HG03095 (cell line): Measurements from ENCODE around the gene ARHGAP4.

Source experiments
- ATAC-seq: cut with Tn5 transposase; IDR thresholded peaks from one replicate; pipeline ENCODE4 v1.9.1; 2021; ENCODE audit warnings: moderate library complexity; ENCODE audit not compliant: unreplicated experiment

Gene ARHGAP4

GRCh38 chrX:153928846-153929245 is 2.8 kb upstream of the ARHGAP4 start:
- ATAC-seq = no peak

GRCh38 chrX:153927922-153928760 is 2.1 kb upstream of the ARHGAP4 start:
- peak; percentile 63 for ATAC-seq

- no peak for ATAC-seq
Measured at GRCh38 chrX:153927672-153927921, 1.5 kb upstream of the ARHGAP4 start.

- ATAC-seq = peak; percentile 37
Measured at GRCh38 chrX:153926858-153927671, 1.0 kb upstream of the ARHGAP4 start.

- no peak for ATAC-seq
Measured at GRCh38 chrX:153926552-153926857, 441 bp upstream of the ARHGAP4 start.

- ATAC-seq = no peak
Measured at GRCh38 chrX:153925387-153925738, 701 bp downstream of the ARHGAP4 start.

GRCh38 chrX:153924149-153924861 is 1.8 kb downstream of the ARHGAP4 start:
- no peak for ATAC-seq

- no peak for ATAC-seq
Measured at GRCh38 chrX:153922932-153923857, 2.9 kb downstream of the ARHGAP4 start.

GRCh38 chrX:153921511-153922446 is 4.3 kb downstream of the ARHGAP4 start:
- no peak for ATAC-seq

- ATAC-seq = no peak
Measured at GRCh38 chrX:153921070-153921469, 5.0 kb downstream of the ARHGAP4 start.

GRCh38 chrX:153920546-153920945 is 5.5 kb downstream of the ARHGAP4 start:
- ATAC-seq = no peak

- ATAC-seq = no peak
Measured at GRCh38 chrX:153919281-153919680, 6.8 kb downstream of the ARHGAP4 start.

GRCh38 chrX:153917869-153918268 is 8.2 kb downstream of the ARHGAP4 start:
- ATAC-seq = no peak

GRCh38 chrX:153913701-153914100 is 12.4 kb downstream of the ARHGAP4 start:
- no peak for ATAC-seq

GRCh38 chrX:153913211-153913610 is 12.9 kb downstream of the ARHGAP4 start:
- ATAC-seq = no peak

- no peak for ATAC-seq
Measured at GRCh38 chrX:153911798-153912197, 14.3 kb downstream of the ARHGAP4 start.

- ATAC-seq = no peak
Measured at GRCh38 chrX:153910446-153910845, 15.6 kb downstream of the ARHGAP4 start.

- ATAC-seq = no peak
Measured at GRCh38 chrX:153909980-153910360, 16.1 kb downstream of the ARHGAP4 start.

- ATAC-seq = no peak
Measured at GRCh38 chrX:153909024-153909979, 16.8 kb downstream of the ARHGAP4 start.
